Endodermal cell (in vitro differentiated cells): ENCODE measurements around the gene SH2D7. TPM values are rescaled to one million over a fixed set of nuclear protein-coding genes. Genes with fewer than 3 reads are reported as not detected.

Source experiments
- DNase-seq: peaks from one replicate; pipeline ENCODE4 v3.0.0-alpha.2; 2017
- H3K27ac ChIP-seq: 2 replicates; pipeline ENCODE4 v1.5.1; 2013; ENCODE audit warnings: mild to moderate bottlenecking, low read depth, low read length, moderate library complexity
- H3K27me3 ChIP-seq: 2 replicates; pipeline ENCODE4 v1.6.1; 2013; ENCODE audit warnings: mild to moderate bottlenecking, low read length, moderate library complexity; ENCODE audit not compliant: insufficient read depth, control insufficient read depth, poor library complexity, severe bottlenecking
- H3K36me3 ChIP-seq: 2 replicates; pipeline ENCODE4 v1.7.0; 2013; ENCODE audit warnings: mild to moderate bottlenecking, low read length, moderate library complexity; ENCODE audit not compliant: control insufficient read depth, insufficient read depth
- H3K4me1 ChIP-seq: one replicate; pipeline ENCODE4 v1.7.0; 2013; ENCODE audit warnings: low read length; ENCODE audit not compliant: control insufficient read depth, insufficient read depth
- H3K4me3 ChIP-seq: 2 replicates; pipeline ENCODE4 v1.5.1; 2013; ENCODE audit warnings: mild to moderate bottlenecking, low read length, moderate library complexity
- H3K9ac ChIP-seq: 2 replicates; pipeline ENCODE4 v1.6.1; 2013; ENCODE audit warnings: mild to moderate bottlenecking, low read length, moderate library complexity; ENCODE audit not compliant: poor library complexity, severe bottlenecking; ENCODE audit errors: extremely low read depth
- H3K9me3 ChIP-seq: 2 replicates; pipeline ENCODE4 v1.6.1; 2013; ENCODE audit warnings: mild to moderate bottlenecking, low read length, moderate library complexity; ENCODE audit not compliant: control insufficient read depth
- H3K27ac Mint-ChIP-seq: 2 replicates; pipeline ENCODE4 v1.8.0; 2020; ENCODE audit warnings: mixed read lengths
- H3K27me3 Mint-ChIP-seq: 2 replicates; pipeline ENCODE4 v1.8.0; 2021; ENCODE audit warnings: mild to moderate bottlenecking, mixed read lengths; ENCODE audit not compliant: insufficient read depth
- H3K36me3 Mint-ChIP-seq: 2 replicates; pipeline ENCODE4 v1.8.0; 2020; ENCODE audit warnings: low read depth, mixed read lengths
- H3K4me1 Mint-ChIP-seq: 2 replicates; pipeline ENCODE4 v1.8.0; 2020; ENCODE audit warnings: mixed read lengths
- H3K4me3 Mint-ChIP-seq: 2 replicates; pipeline ENCODE4 v1.8.0; 2020; ENCODE audit warnings: mild to moderate bottlenecking, moderate library complexity, mixed read lengths
- H3K9me3 Mint-ChIP-seq: 2 replicates; pipeline ENCODE4 v1.8.0; 2020; ENCODE audit warnings: mild to moderate bottlenecking, mixed read lengths
- WGBS, 2 experiments: methylation state at CpG; one replicate each; pipeline versions ENCODE4 v1.1.5 to v1.1.7; 2013; ENCODE audit warnings: missing lambda C conversion rate in 2 of 2, mixed read lengths in 1 of 2; ENCODE audit not compliant: insufficient coverage in 1 of 2, insufficient read length in 1 of 2; 5-methylcytosine and 5-hydroxymethylcytosine counted together
- total RNA-seq, 2 donors: library from RNA; stranded (reverse); fragmentation: NEBNext Ultra II Directional in 1 of 2; extraction: Animal tissue kit (Norgen Biotek cat#: 25700) in 1 of 2; gene quantifications; 2 replicates in 1 of 2; 3 replicates in 1 of 2; pipeline ENCODE4 v1.2.1, GENCODE V29; 2021
- TF ChIP-seq, protein P1 (sequence below): fragments of 200-600 bp; sonication (generic); conservative IDR thresholded peaks from 2 replicates; pipeline ENCODE4 v1.5.0; 2021; ENCODE audit warnings: antibody characterized with exemption, mild to moderate bottlenecking

SH2D7 gene
- total RNA-seq, 2 donors from 2014 or later, result not detected

DNA sequence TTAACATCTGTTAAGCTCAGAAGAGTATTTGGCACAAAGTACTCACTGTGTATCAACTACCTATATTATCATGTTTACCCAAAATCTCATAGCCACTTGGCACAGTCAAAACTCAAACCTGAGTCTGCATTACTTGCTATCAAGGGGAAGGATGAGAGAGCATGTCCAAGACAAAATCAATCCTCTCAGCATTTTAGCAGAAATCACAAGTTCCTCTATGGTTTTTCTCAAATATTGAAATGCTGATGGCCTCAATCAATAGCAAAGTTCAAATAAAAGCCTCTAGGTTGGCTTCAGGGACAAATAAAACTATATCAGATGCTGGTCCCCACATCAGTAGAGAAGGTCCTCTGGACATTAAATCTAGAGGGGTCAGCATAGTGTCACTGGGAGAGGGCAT is 29.1 kb upstream of the SH2D7 start:
- Mint-ChIP-seq H3K4me3 (no peak overlapping the region), H3K9me3 (no peaks in the 10 kb centered on the region), H3K36me3 (no peaks in the 10 kb centered on the region), H3K27me3 (peaks cover 33% of the 10 kb centered on the region), H3K27ac (no peak overlapping the region), H3K4me1 (peaks cover 23% of the 10 kb centered on the region)
- H3K4me1 ChIP-seq, result peaks cover 2% of the 10 kb centered on the region
- no peak for DNase-seq
- no peak overlapping the region for H3K27ac ChIP-seq
- H3K9me3 ChIP-seq, result no peaks in the 10 kb centered on the region
- H3K4me3 ChIP-seq, result no peak overlapping the region
- no peak overlapping the region for H3K9ac ChIP-seq
- TF ChIP-seq, protein P1, sequence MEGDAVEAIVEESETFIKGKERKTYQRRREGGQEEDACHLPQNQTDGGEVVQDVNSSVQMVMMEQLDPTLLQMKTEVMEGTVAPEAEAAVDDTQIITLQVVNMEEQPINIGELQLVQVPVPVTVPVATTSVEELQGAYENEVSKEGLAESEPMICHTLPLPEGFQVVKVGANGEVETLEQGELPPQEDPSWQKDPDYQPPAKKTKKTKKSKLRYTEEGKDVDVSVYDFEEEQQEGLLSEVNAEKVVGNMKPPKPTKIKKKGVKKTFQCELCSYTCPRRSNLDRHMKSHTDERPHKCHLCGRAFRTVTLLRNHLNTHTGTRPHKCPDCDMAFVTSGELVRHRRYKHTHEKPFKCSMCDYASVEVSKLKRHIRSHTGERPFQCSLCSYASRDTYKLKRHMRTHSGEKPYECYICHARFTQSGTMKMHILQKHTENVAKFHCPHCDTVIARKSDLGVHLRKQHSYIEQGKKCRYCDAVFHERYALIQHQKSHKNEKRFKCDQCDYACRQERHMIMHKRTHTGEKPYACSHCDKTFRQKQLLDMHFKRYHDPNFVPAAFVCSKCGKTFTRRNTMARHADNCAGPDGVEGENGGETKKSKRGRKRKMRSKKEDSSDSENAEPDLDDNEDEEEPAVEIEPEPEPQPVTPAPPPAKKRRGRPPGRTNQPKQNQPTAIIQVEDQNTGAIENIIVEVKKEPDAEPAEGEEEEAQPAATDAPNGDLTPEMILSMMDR, result no peak
- H3K36me3 ChIP-seq, result no peaks in the 10 kb centered on the region
- peaks cover 76% of the 10 kb centered on the region for H3K27me3 ChIP-seq

DNA sequence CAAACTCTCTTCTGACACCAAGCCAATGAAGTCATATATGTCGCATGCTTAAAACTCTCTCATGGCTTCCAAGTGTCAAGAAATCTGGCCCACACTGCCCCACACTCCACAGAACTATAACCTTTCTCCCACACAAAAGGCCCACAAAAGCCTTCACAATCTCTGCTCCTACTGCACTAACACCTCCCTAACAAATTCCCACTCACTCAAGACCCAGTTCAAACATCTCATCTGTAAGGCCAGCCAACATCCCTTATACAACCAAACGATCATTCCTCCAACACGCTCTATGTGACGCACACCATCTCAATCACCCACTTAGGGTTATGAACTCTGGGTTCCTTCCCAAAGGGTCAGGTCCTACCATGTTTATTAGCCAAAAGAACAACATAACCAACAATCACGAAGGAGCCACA is 28.4 kb upstream of the SH2D7 start:
- TF ChIP-seq, protein P1, result no peak
- Mint-ChIP-seq H3K4me1 (peaks cover 31% of the 10 kb centered on the region), H3K27ac (no peak overlapping the region), H3K36me3 (no peaks in the 10 kb centered on the region), H3K9me3 (no peaks in the 10 kb centered on the region), H3K4me3 (no peak overlapping the region), H3K27me3 (peaks cover 25% of the 10 kb centered on the region)
- Histone ChIP-seq H3K27ac (no peak overlapping the region), H3K36me3 (no peaks in the 10 kb centered on the region), H3K9ac (no peak overlapping the region), H3K4me1 (peaks cover 2% of the 10 kb centered on the region), H3K4me3 (no peak overlapping the region), H3K27me3 (peaks cover 69% of the 10 kb centered on the region), H3K9me3 (no peaks in the 10 kb centered on the region)
- WGBS, 2 experiments, result 88 to 97% methylated on average over 1 to 5 of the region's 5 CpGs
- DNase-seq, result no peak

DNA sequence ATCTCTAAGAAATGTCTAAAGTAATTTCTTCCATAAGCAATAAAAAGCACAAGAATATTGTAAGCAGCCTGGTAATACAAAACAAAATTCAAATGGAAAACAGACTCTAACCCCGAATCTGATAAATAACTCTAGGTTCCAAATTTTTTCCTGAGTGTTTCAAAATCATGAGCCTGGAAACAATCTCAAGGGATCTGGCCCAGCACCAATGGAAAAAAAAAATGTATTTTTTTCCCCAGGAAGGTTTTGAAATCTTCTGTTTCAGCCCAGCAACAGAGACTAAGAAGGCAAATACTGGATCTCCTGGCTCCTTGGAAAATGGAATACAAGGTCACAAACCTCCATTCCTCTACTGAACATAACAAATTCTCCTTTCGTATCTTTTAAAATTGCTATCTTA is 27.8 kb upstream of the SH2D7 start:
- peaks cover 63% of the 10 kb centered on the region for H3K27me3 ChIP-seq
- H3K27ac Mint-ChIP-seq, result no peak overlapping the region
- H3K9me3 ChIP-seq, result no peaks in the 10 kb centered on the region
- WGBS, 2 experiments, result 90% methylated on average over 2 of the region's 2 CpGs; no CpG with 5 or more reads in 1 of the 2 experiments
- H3K36me3 Mint-ChIP-seq, result no peaks in the 10 kb centered on the region
- no peak for DNase-seq
- TF ChIP-seq, protein P1, result no peak
- H3K36me3 ChIP-seq, result no peaks in the 10 kb centered on the region
- peaks cover 36% of the 10 kb centered on the region for H3K4me1 Mint-ChIP-seq
- peaks cover 20% of the 10 kb centered on the region for H3K27me3 Mint-ChIP-seq
- H3K4me1 ChIP-seq, result peaks cover 2% of the 10 kb centered on the region
- H3K9ac ChIP-seq, result no peak overlapping the region
- H3K9me3 Mint-ChIP-seq, result no peaks in the 10 kb centered on the region
- no peak overlapping the region for H3K4me3 Mint-ChIP-seq
- no peak overlapping the region for H3K27ac ChIP-seq
- no peak overlapping the region for H3K4me3 ChIP-seq
